ENCODE measurements around the gene ZBTB40. TPM values are rescaled to one million over a fixed set of nuclear protein-coding genes. Genes with fewer than 3 reads are reported as not detected.

ZBTB40 gene
- total RNA-seq, 1 experiment from 2014 or later, result 25.3 TPM

GRCh38 chr1:22503721-22504410 lies 52.2 kb downstream of the ZBTB40 start:
- BruUV-seq (replicated peaks), result no TSS peak
- Histone ChIP-seq H3K27ac (ENCODE audit: low read depth, low read length, poor library complexity, severe bottlenecking) (no peak overlapping the region), H3K27me3 (replicated peaks; ENCODE audit: insufficient read depth, low read depth, low read length, poor library complexity) (no peaks in the 10 kb centered on the region), H3K4me3 (ENCODE audit: low read depth, low read length, poor library complexity, severe bottlenecking) (no peak overlapping the region), H3K36me3 (ENCODE audit: insufficient read depth, low read length, poor library complexity, severe bottlenecking) (peaks cover 18% of the 10 kb centered on the region), H3K9me3 (ENCODE audit: low read depth, low read length, poor library complexity, severe bottlenecking) (no peaks in the 10 kb centered on the region), H3K4me1 (ENCODE audit: insufficient read depth, low read length, poor library complexity, severe bottlenecking) (peaks cover 7% of the 10 kb centered on the region)
- TF ChIP-seq, protein P1, sequence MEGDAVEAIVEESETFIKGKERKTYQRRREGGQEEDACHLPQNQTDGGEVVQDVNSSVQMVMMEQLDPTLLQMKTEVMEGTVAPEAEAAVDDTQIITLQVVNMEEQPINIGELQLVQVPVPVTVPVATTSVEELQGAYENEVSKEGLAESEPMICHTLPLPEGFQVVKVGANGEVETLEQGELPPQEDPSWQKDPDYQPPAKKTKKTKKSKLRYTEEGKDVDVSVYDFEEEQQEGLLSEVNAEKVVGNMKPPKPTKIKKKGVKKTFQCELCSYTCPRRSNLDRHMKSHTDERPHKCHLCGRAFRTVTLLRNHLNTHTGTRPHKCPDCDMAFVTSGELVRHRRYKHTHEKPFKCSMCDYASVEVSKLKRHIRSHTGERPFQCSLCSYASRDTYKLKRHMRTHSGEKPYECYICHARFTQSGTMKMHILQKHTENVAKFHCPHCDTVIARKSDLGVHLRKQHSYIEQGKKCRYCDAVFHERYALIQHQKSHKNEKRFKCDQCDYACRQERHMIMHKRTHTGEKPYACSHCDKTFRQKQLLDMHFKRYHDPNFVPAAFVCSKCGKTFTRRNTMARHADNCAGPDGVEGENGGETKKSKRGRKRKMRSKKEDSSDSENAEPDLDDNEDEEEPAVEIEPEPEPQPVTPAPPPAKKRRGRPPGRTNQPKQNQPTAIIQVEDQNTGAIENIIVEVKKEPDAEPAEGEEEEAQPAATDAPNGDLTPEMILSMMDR (conservative IDR thresholded peaks at IDR 0.05; ENCODE audit: low read depth, low read length), result no peak
- TF ChIP-seq EZH2 (IDR thresholded peaks at IDR 0.05; ENCODE audit: borderline replicate concordance, low read depth, low read length, poor library complexity, severe bottlenecking), result no peak
- CTCF ChIA-PET, result interaction anchor here (0.7 kb wide), 1 partner anchor 86 kb away, joined by 4 read pairs; no protein-coding TSS in a partner anchor
- POLR2A ChIA-PET (ENCODE audit: low non-redundant PET), result no interaction called here
- no peak for DNase-seq (ENCODE audit: low spot score)
- intact Hi-C loops (cut with micrococcal nuclease; ENCODE audit: unreplicated experiment), result no loop called here

- Histone ChIP-seq H3K9me3 (ENCODE audit: low read depth, low read length, poor library complexity, severe bottlenecking) (no peaks in the 10 kb centered on the region), H3K27ac (ENCODE audit: low read depth, low read length, poor library complexity, severe bottlenecking) (no peak overlapping the region), H3K27me3 (replicated peaks; ENCODE audit: insufficient read depth, low read depth, low read length, poor library complexity) (no peaks in the 10 kb centered on the region), H3K36me3 (ENCODE audit: insufficient read depth, low read length, poor library complexity, severe bottlenecking) (peaks cover 24% of the 10 kb centered on the region), H3K4me1 (ENCODE audit: insufficient read depth, low read length, poor library complexity, severe bottlenecking) (no peaks in the 10 kb centered on the region), H3K4me3 (ENCODE audit: low read depth, low read length, poor library complexity, severe bottlenecking) (no peak overlapping the region)
- TF ChIP-seq, protein P1 (conservative IDR thresholded peaks at IDR 0.05; ENCODE audit: low read depth, low read length), result no peak
- no peak for TF ChIP-seq EZH2 (IDR thresholded peaks at IDR 0.05; ENCODE audit: borderline replicate concordance, low read depth, low read length, poor library complexity, severe bottlenecking)
- BruUV-seq (replicated peaks), result no TSS peak
- CTCF ChIA-PET, result no interaction called here
- intact Hi-C loops (cut with micrococcal nuclease; ENCODE audit: unreplicated experiment), result no loop called here
- POLR2A ChIA-PET (ENCODE audit: low non-redundant PET), result no interaction called here
- DNase-seq (ENCODE audit: low spot score), result no peak
These were observed 54.6 kb downstream of the ZBTB40 start for GRCh38 chr1:22506130-22506692.

DNA sequence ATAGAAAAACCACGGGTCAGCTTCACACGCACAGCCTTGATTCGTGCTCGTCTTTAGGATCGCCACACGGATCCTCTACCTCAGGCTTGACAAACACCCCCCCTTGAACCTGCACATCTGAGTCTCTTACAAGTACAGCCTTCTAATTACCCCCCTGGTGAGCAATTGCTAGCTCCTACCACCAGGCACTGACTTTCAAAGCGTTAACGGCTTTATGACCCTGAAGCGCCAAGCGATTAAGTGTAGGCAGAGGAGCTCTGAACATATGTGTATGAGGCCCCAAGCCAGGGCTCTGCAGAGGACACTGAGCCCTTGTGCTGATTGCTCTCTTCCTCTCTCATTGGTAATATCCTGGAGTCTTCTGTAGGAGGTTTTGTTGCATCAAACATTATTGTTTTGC lies 55.9 kb downstream of the ZBTB40 start:
- Histone ChIP-seq H3K36me3 (ENCODE audit: insufficient read depth, low read length, poor library complexity, severe bottlenecking) (peaks cover 32% of the 10 kb centered on the region), H3K27ac (ENCODE audit: low read depth, low read length, poor library complexity, severe bottlenecking) (no peak overlapping the region), H3K4me1 (ENCODE audit: insufficient read depth, low read length, poor library complexity, severe bottlenecking) (no peaks in the 10 kb centered on the region), H3K4me3 (ENCODE audit: low read depth, low read length, poor library complexity, severe bottlenecking) (no peak overlapping the region), H3K9me3 (ENCODE audit: low read depth, low read length, poor library complexity, severe bottlenecking) (no peaks in the 10 kb centered on the region), H3K27me3 (replicated peaks; ENCODE audit: insufficient read depth, low read depth, low read length, poor library complexity) (no peaks in the 10 kb centered on the region)
- intact Hi-C loops (cut with micrococcal nuclease; ENCODE audit: unreplicated experiment), result no loop called here
- POLR2A ChIA-PET (ENCODE audit: low non-redundant PET), result no interaction called here
- TF ChIP-seq EZH2 (IDR thresholded peaks at IDR 0.05; ENCODE audit: borderline replicate concordance, low read depth, low read length, poor library complexity, severe bottlenecking), result no peak
- TF ChIP-seq, protein P1 (conservative IDR thresholded peaks at IDR 0.05; ENCODE audit: low read depth, low read length), result no peak
- no peak for DNase-seq (ENCODE audit: low spot score)
- CTCF ChIA-PET, result no interaction called here
- no TSS peak for BruUV-seq (replicated peaks)
